Stimulated activated CD4-positive, alpha-beta T cell treated with anti-CD3 and anti-CD28 coated beads, TNF-alpha, amount 100 ng/mL, for 24 hours (primary cell): Measurements from ENCODE around the gene CCDC167.

Source experiments
- DNase-seq, 3 experiments: peaks; one replicate each; pipeline ENCODE4 v3.0.0-alpha.2; 2020; ENCODE audit warnings: low read depth in 3 of 3

CCDC167 gene

DNA sequence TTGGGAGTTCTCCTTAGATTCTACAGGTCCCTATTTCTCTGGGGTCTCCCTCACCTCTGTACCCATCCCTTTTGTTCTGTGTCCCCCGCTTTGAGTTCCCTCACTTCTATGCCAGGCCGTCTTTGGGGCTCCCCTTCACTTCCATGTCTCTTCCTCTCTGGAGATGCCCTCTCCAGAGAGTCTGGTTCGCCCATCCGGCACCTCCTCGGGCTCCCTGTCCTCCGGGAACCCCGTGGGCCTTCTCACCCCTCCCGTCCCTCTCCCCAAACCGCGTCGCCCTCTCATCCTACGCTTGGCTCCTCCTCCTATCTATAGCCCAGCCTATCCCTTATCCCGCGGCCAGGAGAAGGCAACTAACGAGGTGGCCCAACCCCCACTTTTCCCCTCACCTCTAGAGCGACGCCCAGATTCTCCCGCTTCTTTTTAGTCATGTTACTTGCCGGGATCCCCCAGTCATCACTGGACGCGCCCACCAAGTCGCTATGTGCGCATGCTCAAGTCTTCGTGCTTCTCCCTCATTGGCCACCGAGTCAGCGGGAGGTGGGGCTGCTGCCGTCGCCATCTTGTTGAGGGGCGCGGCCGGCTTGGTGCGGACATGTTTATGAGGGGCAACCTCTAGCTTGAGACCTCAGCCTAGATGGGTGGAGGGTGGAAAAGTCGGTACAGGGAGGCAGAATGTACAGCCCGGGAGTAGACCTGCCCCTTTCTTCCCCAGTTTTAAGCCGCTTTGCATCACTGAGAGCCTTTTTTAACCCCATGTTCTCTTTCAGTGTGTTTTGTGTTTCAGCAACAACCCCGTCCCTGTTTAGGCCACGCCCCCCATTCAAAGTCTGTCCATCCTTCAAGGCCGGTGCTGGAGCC, at the start of gene CCDC167:
TSS of gene CCDC167 (minus strand) at position 461 of the 861 bp plus-strand sequence. CDS start at position 431, 30 bp downstream.
- DNase-seq, result peak; percentile 97 to 99 (median 98)

DNA sequence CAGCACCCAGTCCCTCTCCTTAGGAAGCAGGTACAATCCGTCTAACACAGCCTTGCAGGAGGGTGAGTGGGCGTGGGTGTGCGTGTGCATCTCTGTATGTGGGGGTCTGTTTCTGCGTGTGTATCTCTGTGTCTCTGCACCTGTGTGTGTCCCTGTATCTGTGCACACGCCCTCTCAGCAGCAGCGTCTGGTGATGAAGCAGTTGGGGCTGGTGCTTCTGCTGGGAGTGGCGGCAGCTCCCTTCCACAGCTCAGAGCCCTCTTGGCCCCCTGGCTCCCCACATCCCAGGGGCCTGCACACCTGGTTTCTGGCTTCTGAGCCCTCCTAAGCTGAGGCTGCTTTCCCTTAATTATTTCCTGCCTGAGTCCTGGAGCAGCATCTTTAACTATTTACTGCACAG, 49.5 kb upstream of the CCDC167 start:
- DNase-seq, result no peak

DNA sequence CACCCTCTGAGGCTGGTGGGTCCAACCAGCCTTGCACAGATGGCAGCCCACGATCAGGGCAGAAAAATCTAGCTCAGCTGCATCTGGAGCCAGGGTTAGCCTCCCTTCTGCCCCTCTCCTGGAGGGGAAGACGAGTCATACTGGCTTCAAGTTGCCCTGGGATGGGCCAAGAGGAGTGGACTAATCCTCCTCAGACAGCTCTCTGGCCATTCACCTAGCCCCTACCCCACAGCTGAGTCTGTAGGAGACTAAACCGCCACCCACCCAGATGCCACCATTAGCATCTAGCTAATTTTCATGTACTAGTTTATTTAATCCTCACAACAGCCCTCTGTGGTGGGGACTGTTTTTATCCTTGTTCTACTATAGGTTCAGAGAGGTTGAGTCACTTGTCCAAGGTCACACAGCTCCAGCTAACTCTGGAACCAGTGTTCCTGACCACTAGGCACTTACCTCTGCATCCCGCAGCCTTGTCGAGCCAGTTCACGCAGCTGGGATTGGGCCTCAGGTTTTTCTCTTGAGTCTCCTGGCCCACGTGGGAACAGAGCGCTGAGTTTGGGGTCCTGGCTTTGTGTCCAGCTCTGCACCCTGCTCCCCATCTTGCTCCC, 48.5 kb upstream of the CCDC167 start:
- no peak for DNase-seq

DNA sequence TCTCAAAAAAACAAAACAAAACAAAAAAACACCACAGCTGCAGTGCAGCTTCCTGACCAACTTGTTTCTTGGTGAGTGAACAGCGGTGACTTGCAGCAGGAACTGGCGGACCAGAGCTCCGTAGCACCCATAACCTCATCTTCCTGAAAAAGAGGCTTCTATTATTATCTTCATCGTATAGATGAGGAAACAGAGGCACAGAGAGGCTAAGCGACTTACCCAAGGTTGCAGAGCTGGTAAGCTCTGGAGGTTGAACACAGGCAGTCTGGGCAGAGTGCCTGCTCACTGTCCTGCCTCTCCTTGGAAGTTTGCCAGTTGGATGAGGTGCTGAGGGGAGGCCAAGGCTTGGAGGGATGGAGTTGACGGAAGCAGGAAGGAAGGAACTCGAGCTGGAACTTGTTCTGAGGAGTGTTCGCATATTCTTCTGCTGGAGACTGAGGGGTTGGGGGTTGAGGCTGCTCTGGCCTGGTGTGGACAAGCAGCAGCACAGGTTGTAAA, 47.9 kb upstream of the CCDC167 start:
- no peak for DNase-seq

DNA sequence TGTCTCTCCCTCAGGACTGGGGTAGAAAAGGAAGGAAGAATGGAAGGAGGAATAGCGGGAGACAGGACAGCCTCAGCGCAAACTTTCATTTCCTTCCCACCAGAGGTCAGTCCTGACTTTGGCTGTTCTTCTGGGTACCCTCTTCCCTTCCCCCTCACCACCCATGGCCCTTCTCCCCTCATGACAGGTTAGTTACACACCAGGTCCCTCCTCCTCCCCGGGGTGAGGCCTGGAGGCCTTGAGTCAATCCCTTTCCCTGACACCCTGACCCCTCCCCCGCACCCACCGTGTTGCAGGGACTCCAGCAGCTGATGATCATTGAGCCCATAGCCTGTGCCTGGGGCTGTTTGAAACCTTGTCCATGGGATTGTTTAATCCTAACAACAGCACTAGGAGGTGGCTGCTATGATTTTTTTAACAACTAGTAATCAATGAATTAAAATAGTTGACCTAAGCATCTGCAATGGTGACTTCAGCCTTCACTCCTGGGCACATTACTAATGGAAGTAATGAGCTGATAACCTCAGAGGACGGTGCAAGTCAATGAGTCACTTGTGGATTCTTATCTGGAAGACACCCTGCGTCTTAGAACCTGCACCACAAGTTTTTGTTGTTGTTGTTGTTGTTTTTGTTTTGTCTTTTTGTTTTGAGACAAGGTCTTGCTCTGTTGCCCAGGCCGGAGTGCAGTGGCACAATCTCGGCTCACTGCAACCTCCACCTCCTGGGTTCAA, 46.6 kb upstream of the CCDC167 start:
- DNase-seq, result no peak

DNA sequence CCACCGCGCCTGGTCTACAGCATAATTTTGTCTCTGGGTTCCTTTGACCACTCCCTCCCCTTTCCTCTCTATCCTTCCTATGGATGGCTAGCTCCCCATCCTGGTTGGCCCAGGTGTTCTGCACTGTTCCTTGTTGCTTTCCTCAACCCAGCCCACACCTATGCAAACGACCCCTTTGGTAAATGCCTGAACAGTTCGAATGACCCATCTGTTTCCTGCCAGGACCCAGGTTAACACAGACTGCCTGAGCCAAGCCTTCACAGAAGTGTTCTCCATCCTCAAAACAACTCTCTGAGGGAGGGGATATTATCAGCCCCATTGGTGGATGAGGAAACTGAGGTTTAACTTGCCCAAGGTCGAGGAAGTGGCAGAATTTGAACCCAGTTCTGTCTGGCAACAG, 44.8 kb upstream of the CCDC167 start:
- no peak for DNase-seq

DNA sequence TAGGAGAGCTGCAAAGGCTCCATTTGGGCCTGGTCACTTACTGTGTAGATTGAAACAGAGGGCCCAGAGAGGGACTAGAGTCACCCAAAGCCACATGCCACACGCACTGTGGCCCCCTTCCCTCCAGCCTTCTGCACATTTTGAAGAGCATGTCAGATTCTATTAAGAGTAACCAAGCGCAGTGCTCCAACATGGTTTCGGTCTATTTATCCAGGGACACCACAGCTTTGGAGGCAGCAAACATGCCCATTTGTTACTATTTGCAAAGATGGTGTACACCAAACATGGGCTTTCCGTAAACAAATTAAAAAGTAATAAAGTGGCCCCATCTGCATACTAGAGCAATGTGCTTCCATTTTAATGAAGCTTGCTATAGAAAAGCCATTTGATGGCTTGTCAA, 43.7 kb upstream of the CCDC167 start:
- no peak for DNase-seq

DNA sequence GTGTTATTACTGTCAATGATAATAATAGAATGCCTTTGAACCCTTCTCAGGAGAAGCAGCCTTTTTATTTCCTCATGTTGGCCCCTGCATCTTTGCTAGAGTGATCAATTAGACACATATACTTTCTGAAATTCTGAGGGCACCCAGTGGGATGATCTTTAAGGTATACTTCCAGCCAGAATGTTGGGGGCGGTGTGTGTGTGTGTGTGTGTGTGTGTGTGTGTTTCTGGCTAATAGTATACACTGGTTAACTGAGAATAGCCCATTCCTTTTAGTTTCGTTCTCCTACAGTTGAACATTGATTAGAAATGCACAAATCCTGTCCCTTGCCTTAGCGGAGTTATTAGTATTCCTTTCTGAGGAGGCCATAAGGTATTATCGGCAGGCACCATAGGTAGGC, 41.7 kb upstream of the CCDC167 start:
- no peak for DNase-seq

DNA sequence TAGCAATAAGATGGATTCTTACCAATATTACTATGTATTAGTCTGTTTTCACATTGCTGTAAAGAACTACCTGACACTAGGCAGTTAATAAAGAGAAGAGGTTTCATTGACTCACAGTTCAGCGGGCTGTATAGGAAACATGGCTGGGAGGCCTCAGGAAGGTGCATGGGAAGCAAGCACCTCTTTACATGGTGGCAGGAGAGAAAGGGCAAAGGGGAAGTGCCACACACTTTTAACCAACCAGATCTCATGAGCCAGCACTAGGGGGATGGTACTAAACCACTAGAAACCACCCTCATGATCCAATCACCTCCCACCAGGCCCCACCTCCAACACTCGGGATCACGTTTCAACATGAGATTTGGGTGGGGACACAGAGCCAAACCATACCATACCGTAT, 40.7 kb upstream of the CCDC167 start:
- DNase-seq, result no peak

DNA sequence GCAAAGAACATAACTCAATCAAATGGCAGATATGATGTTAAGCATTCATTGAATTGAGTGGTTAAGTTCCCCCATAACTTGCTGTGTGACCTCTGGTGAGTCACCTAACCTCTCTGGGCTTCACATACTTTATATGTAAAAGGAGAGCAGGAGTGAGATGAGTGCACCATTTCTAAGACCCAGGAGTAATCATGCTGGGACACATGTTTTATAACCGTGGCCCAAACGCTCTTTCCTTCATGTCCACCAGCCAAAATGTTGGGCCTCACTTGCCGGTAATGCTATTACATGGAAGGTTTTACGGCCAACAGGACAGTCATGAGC, 40.3 kb upstream of the CCDC167 start:
- DNase-seq, result no peak

DNA sequence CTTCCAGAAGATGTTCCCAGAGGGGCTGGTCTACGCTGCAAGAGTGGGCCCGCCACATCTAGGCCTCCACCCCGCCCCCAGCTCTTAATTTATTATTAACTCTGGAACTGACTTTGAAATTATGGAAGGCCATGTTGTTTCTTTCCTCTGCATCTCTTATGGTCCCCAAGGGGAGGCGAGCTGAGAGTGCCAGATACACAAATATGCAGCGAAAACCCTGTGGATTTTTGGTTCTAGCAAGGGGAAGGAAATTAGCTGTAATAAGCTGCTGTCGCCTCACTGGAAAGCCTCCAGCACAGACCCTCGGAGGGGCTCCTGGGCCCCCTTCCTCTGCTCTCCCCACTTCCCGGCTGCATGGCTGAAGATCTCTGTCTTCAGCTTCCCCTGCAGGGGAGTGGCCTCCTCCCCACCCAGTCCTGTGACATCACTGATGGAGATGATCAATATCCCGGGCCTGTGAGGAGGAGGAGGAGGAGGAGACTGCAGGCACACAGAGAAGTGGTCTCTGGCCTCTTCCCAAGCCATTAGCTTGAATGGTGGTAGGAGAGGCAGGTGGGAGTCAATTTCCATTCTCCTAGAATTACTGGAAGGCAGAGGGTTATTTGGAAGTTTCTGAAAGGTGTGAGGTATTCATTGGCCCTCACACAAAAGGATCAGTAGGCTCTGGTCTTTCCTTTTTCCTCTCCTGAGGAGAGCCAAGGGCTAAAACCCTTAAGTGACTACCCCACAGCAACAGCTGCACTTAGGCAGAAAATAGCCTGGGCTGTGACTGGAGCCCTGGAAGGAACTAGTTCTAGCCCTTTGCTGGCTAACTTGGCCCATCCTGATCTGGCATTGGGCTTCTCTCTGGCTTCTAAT, 39.7 kb upstream of the CCDC167 start:
- DNase-seq, result no peak

DNA sequence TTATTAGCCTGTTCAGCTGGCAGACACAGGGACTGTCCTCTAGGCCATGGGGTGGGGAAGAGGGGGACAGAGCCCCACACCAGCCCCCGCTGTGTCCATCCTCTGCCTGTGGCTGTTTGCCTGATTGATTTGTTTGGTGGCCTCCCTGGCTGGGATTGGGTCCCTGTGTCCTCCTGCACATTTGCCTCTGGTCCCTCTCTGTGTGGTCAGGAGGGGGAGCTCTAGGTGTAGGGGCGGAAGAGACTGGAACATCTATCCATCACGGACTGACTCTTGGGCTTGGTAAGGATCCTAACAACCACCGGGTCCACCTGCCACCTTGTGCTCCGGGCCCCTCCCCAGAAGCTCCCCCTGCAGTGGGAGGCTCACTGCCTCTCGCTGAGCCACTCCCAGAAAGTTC, 38.4 kb upstream of the CCDC167 start:
- no peak for DNase-seq

DNA sequence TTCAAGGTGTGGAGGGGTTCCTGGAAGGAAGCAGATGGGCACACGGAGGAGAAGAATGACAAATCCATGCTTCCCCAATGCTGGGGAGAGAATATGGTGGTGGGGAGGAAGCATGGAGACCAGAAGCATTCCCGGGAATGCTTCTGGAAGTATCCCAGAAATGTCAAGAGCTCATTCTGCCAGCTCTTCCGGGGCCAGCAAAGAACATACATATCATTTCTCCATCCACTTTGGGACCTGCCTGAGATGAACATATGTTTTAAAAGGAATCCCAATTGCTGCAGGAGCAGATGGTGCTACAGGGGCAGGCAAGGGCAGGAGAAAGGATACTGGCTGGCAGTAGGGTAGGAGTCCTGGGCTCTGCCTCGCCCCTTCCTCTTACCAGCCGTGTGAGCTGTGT, 37.9 kb upstream of the CCDC167 start:
- DNase-seq, result no peak

DNA sequence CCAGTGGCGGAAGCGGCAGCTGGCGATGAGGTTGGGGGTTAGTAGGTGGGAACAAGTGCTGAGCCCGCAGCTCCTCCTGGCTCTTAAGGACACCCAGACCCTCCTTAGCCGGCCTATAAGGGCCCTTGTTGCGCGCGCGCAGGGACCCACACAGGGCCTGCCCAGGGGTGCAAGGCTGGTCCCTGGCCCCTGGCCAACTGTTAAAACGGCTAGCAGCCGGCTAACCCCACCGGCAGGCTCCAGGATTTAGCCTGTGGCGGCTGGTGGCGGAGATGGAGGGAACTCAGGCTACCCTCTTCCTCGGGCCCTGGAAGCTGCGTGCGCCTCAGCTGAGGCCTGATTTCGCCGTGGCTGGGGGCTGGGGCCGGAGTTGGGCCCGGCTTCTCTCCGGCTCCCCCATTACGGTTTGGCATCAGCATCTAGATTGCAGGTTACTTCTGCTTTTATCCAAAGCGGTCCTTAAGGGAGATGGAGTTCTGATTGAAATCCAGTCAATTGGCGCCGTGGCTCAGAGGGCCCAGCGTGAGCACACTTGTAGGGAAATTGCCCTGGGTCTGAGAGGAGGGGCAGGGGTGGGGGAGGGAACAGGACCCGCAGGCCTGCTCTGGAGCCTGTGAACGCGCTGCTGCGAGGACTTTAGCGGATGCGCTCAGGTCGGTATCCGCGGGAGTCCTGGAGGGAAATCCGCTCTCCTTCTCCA, 36.9 kb upstream of the CCDC167 start:
- no peak for DNase-seq

DNA sequence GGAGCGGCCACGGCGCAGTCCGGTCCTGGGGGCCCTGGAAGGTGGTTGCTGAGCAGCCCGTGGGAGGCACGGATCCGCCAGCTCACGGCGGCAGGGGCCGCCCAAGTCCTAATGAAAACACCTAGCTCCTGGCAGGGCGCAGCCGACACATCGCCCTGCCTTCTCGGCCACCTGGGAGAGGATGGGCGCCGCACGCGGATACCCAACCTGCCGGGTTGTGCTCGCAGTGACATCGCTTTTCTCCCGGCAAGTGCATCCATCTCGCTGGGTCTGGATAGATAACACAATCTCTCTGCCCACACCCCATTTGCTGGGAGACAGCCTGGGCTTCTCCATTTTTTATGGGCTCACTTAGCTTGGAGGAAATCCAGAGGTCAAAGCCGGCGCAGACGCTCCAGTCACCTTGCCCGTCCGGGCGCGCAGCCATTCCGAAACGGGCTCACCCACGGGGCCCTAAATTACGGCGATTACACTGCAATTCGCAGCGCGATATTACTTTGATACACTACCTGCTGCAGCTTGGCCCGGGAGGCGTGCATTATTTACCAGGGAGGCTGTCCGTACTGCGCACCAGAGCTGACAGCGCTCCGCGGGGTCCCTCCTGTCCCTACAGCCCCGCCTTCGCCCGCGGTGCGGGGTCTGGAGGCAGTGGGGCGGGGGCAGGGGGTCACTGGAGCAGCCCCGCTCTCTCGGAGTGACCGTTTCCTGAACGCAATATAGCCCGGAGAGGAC, 36.2 kb upstream of the CCDC167 start:
- peak in 1 of 3 experiments; percentile 27 for DNase-seq

DNA sequence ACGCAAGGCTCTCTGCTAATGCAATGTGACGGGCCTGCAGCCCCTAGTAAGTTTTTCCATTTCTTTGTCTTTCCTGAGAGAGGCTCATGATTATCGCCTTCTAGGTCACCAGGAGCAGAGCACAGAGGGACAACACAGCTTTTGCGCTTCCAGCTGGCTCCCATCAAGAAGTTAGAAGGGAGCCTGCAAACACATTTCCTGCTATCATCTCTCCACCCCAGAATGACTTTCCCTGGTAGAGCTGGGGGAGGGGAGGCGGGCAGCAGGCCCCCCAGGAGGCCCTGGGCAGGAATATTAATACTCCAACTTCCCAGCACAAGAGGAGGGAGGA, 35.7 kb upstream of the CCDC167 start:
- no peak for DNase-seq

DNA sequence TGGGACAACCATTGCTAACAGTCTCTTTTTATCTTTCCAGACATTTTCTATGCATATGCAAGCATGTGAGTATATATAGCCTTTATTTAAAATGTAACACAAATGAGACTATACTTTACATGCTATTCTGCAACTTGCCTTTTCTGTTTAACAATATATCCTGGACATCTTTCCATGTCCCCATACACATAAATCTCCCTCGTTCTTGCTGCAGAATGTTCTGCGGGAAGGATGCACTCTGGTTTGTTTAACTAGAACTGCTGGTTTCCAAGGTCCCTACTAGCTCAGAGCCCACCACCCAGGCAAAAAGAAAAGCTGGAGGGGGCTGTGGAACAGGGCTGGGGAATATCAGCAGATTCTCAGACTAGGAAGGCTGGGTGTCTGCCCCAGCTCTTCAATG, 35.2 kb upstream of the CCDC167 start:
- DNase-seq, result no peak

DNA sequence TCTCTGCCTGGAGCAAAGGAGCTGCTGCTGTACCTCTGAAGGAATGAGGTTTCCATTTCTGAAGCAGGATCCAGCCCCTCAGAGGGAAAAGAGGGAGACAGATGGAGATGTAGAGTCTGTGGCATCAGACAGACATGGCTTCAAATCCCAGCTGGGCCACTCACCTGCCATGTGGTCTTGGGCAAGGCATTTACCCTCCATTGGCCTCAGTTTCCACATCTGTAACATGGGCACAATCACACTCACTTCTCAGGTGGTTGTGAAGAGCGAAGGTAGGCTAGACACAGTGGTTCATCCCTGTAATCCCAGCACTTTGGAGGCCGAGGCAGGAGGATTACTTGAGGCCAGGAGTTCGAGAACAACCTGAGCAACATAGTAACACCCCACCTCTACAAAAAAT, 32.4 kb upstream of the CCDC167 start:
- no peak for DNase-seq

DNA sequence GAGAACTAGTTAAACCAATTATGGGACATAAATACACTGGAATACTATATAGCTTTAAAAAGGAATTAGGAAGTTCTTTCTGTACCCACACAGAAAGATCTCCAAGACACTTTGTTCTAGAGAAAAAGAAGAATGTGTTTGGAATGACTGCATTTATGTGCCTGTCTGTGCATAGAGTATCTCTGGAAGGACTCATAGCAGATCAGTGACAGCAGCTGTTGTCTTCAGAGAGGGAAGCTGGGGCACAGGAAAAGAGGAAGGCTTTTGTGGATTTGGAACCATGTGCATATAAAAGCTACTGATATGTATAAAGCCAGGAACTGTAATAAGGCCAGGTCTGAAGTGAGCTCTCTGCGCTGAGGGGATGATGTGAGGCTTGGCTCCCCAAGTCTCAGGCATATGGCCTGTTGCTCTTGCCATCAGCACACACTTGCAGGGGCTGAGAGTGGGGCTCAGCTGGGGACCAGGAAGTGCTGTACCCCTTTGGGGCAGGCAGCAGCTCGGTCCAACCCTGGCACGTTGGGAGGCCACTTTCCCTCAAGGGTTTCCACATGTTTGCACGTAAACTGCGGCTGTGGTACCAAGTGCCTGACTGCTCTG, 31.8 kb upstream of the CCDC167 start:
- DNase-seq, result no peak

DNA sequence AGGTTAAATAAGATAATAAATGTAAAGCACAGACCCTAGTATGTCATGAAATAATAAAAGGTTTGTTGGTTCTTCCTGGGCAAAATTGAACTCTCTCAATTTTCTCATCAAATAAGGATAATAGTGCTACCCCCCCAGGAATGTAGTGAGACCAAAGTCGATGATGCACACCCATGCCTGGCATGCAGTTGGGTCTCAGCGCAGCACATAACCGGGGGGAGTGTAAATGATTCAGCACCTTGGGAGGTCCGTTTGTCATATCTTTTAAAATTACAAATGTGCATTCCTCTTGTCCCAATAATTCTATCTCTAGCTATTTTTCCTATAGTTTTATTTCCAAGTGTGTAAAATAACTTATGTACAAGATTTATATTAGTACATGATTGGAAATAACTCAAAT, 31.3 kb upstream of the CCDC167 start:
- DNase-seq, result no peak
